Stomach smooth muscle (tissue), 2 donors: ENCODE results near the gene MAGI1.

ENCODE experiments used
- H3K27ac ChIP-seq: one replicate; pipeline ENCODE4 v1.7.0; 2013; ENCODE audit warnings: mild to moderate bottlenecking, low read length, inconsistent platforms
- H3K27me3 ChIP-seq, 2 donors: one replicate each; pipeline ENCODE4 v1.7.0; 2013; ENCODE audit warnings: low read length in 2 of 2; ENCODE audit not compliant: insufficient read depth in 2 of 2, control insufficient read depth in 1 of 2
- H3K36me3 ChIP-seq, 2 donors: one replicate each; pipeline ENCODE4 v1.7.0; 2013; ENCODE audit warnings: low read length in 2 of 2; ENCODE audit not compliant: control insufficient read depth in 2 of 2, insufficient read depth in 2 of 2
- H3K4me1 ChIP-seq: one replicate; pipeline ENCODE4 v1.7.0; 2013; ENCODE audit warnings: low read length; ENCODE audit not compliant: control insufficient read depth, insufficient read depth
- H3K4me3 ChIP-seq, 2 donors: one replicate each; pipeline ENCODE4 v1.7.0; 2013; ENCODE audit warnings: low read length in 2 of 2
- H3K9ac ChIP-seq, 2 donors: one replicate each; pipeline ENCODE4 v1.7.0; 2013; ENCODE audit warnings: low read length in 2 of 2, mild to moderate bottlenecking in 1 of 2
- H3K9me3 ChIP-seq, 2 donors: one replicate each; pipeline ENCODE4 v1.7.0; 2013; ENCODE audit warnings: low read length in 2 of 2; ENCODE audit not compliant: control insufficient read depth in 2 of 2
- donor health status: healthy.
- donor health status: Pancreatic carcinoma.

The MAGI1 gene

GRCh38 chr3:65819896-65820295 lies 218.8 kb downstream of the MAGI1 start:
- no peak overlapping the region for H3K9ac ChIP-seq
- H3K9me3 ChIP-seq: no peaks in the 10 kb centered on the region
- no peak overlapping the region for H3K4me3 ChIP-seq
- H3K27ac ChIP-seq: no peak overlapping the region
- H3K4me1 ChIP-seq: no peaks in the 10 kb centered on the region
- no peaks in the 10 kb centered on the region for H3K36me3 ChIP-seq
- no peaks in the 10 kb centered on the region for H3K27me3 ChIP-seq

GRCh38 chr3:65817553-65818126 lies 221.1 kb downstream of the MAGI1 start:
- Histone ChIP-seq H3K36me3 (no peaks in the 10 kb centered on the region), H3K27me3 (no peaks in the 10 kb centered on the region), H3K4me3 (no peak overlapping the region), H3K27ac (no peak overlapping the region), H3K4me1 (no peaks in the 10 kb centered on the region), H3K9ac (no peak overlapping the region), H3K9me3 (no peaks in the 10 kb centered on the region)

GRCh38 chr3:65816208-65816607 lies 222.5 kb downstream of the MAGI1 start:
- Histone ChIP-seq H3K36me3 (no peaks in the 10 kb centered on the region), H3K27me3 (no peaks in the 10 kb centered on the region), H3K9me3 (no peaks in the 10 kb centered on the region), H3K9ac (no peak overlapping the region), H3K4me3 (no peak overlapping the region), H3K4me1 (no peaks in the 10 kb centered on the region), H3K27ac (no peak overlapping the region)

- H3K9ac ChIP-seq: no peak overlapping the region
- H3K27me3 ChIP-seq: no peaks in the 10 kb centered on the region
Measured at GRCh38 chr3:65814845-65815578, 223.7 kb downstream of the MAGI1 start.

GRCh38 chr3:65811892-65812291 lies 226.8 kb downstream of the MAGI1 start:
- Histone ChIP-seq H3K27ac (no peak overlapping the region), H3K36me3 (no peaks in the 10 kb centered on the region), H3K4me3 (no peak overlapping the region), H3K4me1 (no peaks in the 10 kb centered on the region), H3K27me3 (no peaks in the 10 kb centered on the region), H3K9ac (no peak overlapping the region), H3K9me3 (no peaks in the 10 kb centered on the region)

More at GRCh38 chr3:65814845-65815578, 223.7 kb downstream of the MAGI1 start:
- Histone ChIP-seq H3K36me3 (no peaks in the 10 kb centered on the region), H3K4me3 (no peak overlapping the region), H3K4me1 (no peaks in the 10 kb centered on the region), H3K9me3 (no peaks in the 10 kb centered on the region), H3K27ac (no peak overlapping the region)

- Histone ChIP-seq H3K27ac (no peak overlapping the region), H3K9me3 (no peaks in the 10 kb centered on the region), H3K4me3 (no peak overlapping the region), H3K4me1 (no peaks in the 10 kb centered on the region), H3K9ac (no peak overlapping the region), H3K36me3 (no peaks in the 10 kb centered on the region), H3K27me3 (no peaks in the 10 kb centered on the region)
Measured at GRCh38 chr3:65811086-65811761, 227.5 kb downstream of the MAGI1 start.

GRCh38 chr3:65810302-65810701 lies 228.4 kb downstream of the MAGI1 start:
- H3K27me3 ChIP-seq: no peaks in the 10 kb centered on the region
- no peaks in the 10 kb centered on the region for H3K9me3 ChIP-seq
- no peak overlapping the region for H3K9ac ChIP-seq
- H3K36me3 ChIP-seq: no peaks in the 10 kb centered on the region
- H3K4me1 ChIP-seq: no peaks in the 10 kb centered on the region
- H3K27ac ChIP-seq: no peak overlapping the region
- no peak overlapping the region for H3K4me3 ChIP-seq

GRCh38 chr3:65809641-65810150 lies 229.0 kb downstream of the MAGI1 start:
- no peak overlapping the region for H3K27ac ChIP-seq
- H3K9me3 ChIP-seq: no peaks in the 10 kb centered on the region
- H3K4me1 ChIP-seq: no peaks in the 10 kb centered on the region
- no peaks in the 10 kb centered on the region for H3K36me3 ChIP-seq
- H3K4me3 ChIP-seq: no peak overlapping the region
- H3K27me3 ChIP-seq: no peaks in the 10 kb centered on the region
- H3K9ac ChIP-seq: no peak overlapping the region

- Histone ChIP-seq H3K9me3 (no peaks in the 10 kb centered on the region), H3K9ac (no peak overlapping the region), H3K27ac (no peak overlapping the region), H3K36me3 (no peaks in the 10 kb centered on the region), H3K4me1 (no peaks in the 10 kb centered on the region), H3K4me3 (no peak overlapping the region), H3K27me3 (no peaks in the 10 kb centered on the region)
Measured at GRCh38 chr3:65808824-65809223, 229.9 kb downstream of the MAGI1 start.

- Histone ChIP-seq H3K27me3 (no peaks in the 10 kb centered on the region), H3K4me3 (no peak overlapping the region), H3K4me1 (no peaks in the 10 kb centered on the region), H3K9me3 (no peaks in the 10 kb centered on the region), H3K9ac (no peak overlapping the region), H3K36me3 (no peaks in the 10 kb centered on the region), H3K27ac (no peak overlapping the region)
Measured at GRCh38 chr3:65808407-65808806, 230.3 kb downstream of the MAGI1 start.

- no peak overlapping the region for H3K9ac ChIP-seq
- no peaks in the 10 kb centered on the region for H3K27me3 ChIP-seq
- no peaks in the 10 kb centered on the region for H3K9me3 ChIP-seq
- no peaks in the 10 kb centered on the region for H3K4me1 ChIP-seq
- H3K4me3 ChIP-seq: no peak overlapping the region
- H3K27ac ChIP-seq: no peak overlapping the region
- H3K36me3 ChIP-seq: no peaks in the 10 kb centered on the region
Measured at GRCh38 chr3:65807225-65807624, 231.5 kb downstream of the MAGI1 start.
